Colonic mucosa (tissue), 4 donors: ENCODE results near the gene UBE2H. TPM values are rescaled to one million over a fixed set of nuclear protein-coding genes. Genes with fewer than 3 reads are reported as not detected.

Source experiments
- DNase-seq: peaks from one replicate; pipeline ENCODE4 v3.0.0-alpha.2; 2020
- H3K27ac ChIP-seq: fragments of 200-600 bp; one replicate; pipeline ENCODE4 v1.8.0; 2021
- H3K27me3 ChIP-seq: fragments of 200-600 bp; one replicate; pipeline ENCODE4 v1.8.0; 2021
- H3K36me3 ChIP-seq: fragments of 200-600 bp; one replicate; pipeline ENCODE4 v1.8.0; 2021
- H3K4me1 ChIP-seq: fragments of 200-600 bp; one replicate; pipeline ENCODE4 v1.8.0; 2021; ENCODE audit warnings: mild to moderate bottlenecking
- H3K4me3 ChIP-seq: fragments of 200-600 bp; one replicate; pipeline ENCODE4 v1.8.0; 2021
- H3K9ac ChIP-seq, 2 donors: one replicate each; pipeline ENCODE4 v1.7.0; 2013; ENCODE audit warnings: control low read depth in 2 of 2, low read depth in 2 of 2, low read length in 2 of 2
- H3K9me3 ChIP-seq: fragments of 200-600 bp; one replicate; pipeline ENCODE4 v1.8.0; 2021
- intact Hi-C: fragments of 100-400 bp; cut with DNase I; formaldehyde crosslinking; loops from one replicate; pipeline ENCODE4 v1.14.1; 2022
- total RNA-seq, 2 donors: library from RNA; stranded (reverse); fragmentation: NEBNext Ultra II Directional in 1 of 2; extraction: Animal tissue kit (Norgen Biotek cat#: 25700) in 1 of 2; gene quantifications; one replicate each; pipeline ENCODE4 v1.2.1, GENCODE V29; 2021
- TF ChIP-seq, protein P1 (sequence below): fragments of 200-600 bp; IDR thresholded peaks from one replicate; pipeline ENCODE4 v1.8.0; 2022; ENCODE audit warnings: antibody characterized with exemption, mild to moderate bottlenecking
- donor health status: healthy.
- donor health status: DM: no; HTN: no; CAD: no.
- donor health status: DM: no; HTN: no; CAD: no.

UBE2H gene
- total RNA-seq, 2 donors from 2014 or later = 38.4 to 65.8 TPM

GRCh38 chr7:129858490-129858889 lies 94.3 kb downstream of the UBE2H start:
- intact Hi-C loops = no loop called here
- no peaks in the 10 kb centered on the region for H3K4me1 ChIP-seq
- TF ChIP-seq, protein P1, sequence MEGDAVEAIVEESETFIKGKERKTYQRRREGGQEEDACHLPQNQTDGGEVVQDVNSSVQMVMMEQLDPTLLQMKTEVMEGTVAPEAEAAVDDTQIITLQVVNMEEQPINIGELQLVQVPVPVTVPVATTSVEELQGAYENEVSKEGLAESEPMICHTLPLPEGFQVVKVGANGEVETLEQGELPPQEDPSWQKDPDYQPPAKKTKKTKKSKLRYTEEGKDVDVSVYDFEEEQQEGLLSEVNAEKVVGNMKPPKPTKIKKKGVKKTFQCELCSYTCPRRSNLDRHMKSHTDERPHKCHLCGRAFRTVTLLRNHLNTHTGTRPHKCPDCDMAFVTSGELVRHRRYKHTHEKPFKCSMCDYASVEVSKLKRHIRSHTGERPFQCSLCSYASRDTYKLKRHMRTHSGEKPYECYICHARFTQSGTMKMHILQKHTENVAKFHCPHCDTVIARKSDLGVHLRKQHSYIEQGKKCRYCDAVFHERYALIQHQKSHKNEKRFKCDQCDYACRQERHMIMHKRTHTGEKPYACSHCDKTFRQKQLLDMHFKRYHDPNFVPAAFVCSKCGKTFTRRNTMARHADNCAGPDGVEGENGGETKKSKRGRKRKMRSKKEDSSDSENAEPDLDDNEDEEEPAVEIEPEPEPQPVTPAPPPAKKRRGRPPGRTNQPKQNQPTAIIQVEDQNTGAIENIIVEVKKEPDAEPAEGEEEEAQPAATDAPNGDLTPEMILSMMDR = no peak

GRCh38 chr7:129857313-129857712 lies 95.4 kb downstream of the UBE2H start:
- Histone ChIP-seq H3K36me3 (no peaks in the 10 kb centered on the region), H3K9ac (no peak overlapping the region), H3K4me3 (no peak overlapping the region), H3K27me3 (no peaks in the 10 kb centered on the region), H3K9me3 (no peaks in the 10 kb centered on the region), H3K4me1 (no peaks in the 10 kb centered on the region), H3K27ac (no peak overlapping the region)
- TF ChIP-seq, protein P1 = no peak
- no peak for DNase-seq
- intact Hi-C loops = no loop called here

More at GRCh38 chr7:129858490-129858889, 94.3 kb downstream of the UBE2H start:
- no peak overlapping the region for H3K4me3 ChIP-seq
- H3K36me3 ChIP-seq = no peaks in the 10 kb centered on the region
- H3K9me3 ChIP-seq = no peaks in the 10 kb centered on the region
- no peaks in the 10 kb centered on the region for H3K27me3 ChIP-seq
- no peak overlapping the region for H3K9ac ChIP-seq
- no peak for DNase-seq
- H3K27ac ChIP-seq = no peak overlapping the region

GRCh38 chr7:129855935-129856717 lies 96.6 kb downstream of the UBE2H start:
- no peak overlapping the region for H3K4me3 ChIP-seq
- no peaks in the 10 kb centered on the region for H3K36me3 ChIP-seq
- no peaks in the 10 kb centered on the region for H3K27me3 ChIP-seq
- TF ChIP-seq, protein P1 = no peak
- no peak overlapping the region for H3K27ac ChIP-seq
- no peaks in the 10 kb centered on the region for H3K9me3 ChIP-seq
- no peaks in the 10 kb centered on the region for H3K4me1 ChIP-seq
- no peak for DNase-seq
- no peak overlapping the region for H3K9ac ChIP-seq
- intact Hi-C loops = no loop called here

GRCh38 chr7:129855234-129855673 lies 97.5 kb downstream of the UBE2H start:
- no peak overlapping the region for H3K4me3 ChIP-seq
- H3K36me3 ChIP-seq = no peaks in the 10 kb centered on the region
- no peaks in the 10 kb centered on the region for H3K27me3 ChIP-seq
- TF ChIP-seq, protein P1 = no peak
- no peak overlapping the region for H3K27ac ChIP-seq
- intact Hi-C loops = no loop called here
- no peaks in the 10 kb centered on the region for H3K4me1 ChIP-seq
- H3K9ac ChIP-seq = no peak overlapping the region
- DNase-seq = no peak
- no peaks in the 10 kb centered on the region for H3K9me3 ChIP-seq

DNA sequence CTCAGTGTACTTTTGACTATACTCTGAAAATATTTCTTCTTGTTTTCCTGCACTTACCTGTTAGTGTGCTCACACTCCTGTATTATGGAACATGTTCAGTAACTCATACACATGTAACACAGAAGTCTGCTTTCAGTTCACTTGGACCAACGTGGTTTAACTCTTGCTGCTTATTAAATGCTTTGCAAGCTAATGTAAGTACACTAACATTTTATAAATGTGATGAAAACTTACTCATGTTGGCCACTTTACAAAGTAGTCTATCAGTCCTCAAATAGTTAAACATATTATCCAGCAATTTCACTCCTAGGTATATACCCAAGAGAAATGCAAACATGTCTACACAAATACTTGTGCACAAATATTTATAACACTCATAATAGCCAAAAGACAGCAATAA lies 98.4 kb downstream of the UBE2H start:
- TF ChIP-seq, protein P1 = no peak
- intact Hi-C loops = no loop called here
- Histone ChIP-seq H3K9me3 (no peaks in the 10 kb centered on the region), H3K27me3 (no peaks in the 10 kb centered on the region), H3K4me3 (no peak overlapping the region), H3K27ac (no peak overlapping the region), H3K36me3 (no peaks in the 10 kb centered on the region), H3K4me1 (no peaks in the 10 kb centered on the region), H3K9ac (no peak overlapping the region)
- DNase-seq = no peak
